ENCODE results near the gene ACTRT2.

Gene ACTRT2

DNA sequence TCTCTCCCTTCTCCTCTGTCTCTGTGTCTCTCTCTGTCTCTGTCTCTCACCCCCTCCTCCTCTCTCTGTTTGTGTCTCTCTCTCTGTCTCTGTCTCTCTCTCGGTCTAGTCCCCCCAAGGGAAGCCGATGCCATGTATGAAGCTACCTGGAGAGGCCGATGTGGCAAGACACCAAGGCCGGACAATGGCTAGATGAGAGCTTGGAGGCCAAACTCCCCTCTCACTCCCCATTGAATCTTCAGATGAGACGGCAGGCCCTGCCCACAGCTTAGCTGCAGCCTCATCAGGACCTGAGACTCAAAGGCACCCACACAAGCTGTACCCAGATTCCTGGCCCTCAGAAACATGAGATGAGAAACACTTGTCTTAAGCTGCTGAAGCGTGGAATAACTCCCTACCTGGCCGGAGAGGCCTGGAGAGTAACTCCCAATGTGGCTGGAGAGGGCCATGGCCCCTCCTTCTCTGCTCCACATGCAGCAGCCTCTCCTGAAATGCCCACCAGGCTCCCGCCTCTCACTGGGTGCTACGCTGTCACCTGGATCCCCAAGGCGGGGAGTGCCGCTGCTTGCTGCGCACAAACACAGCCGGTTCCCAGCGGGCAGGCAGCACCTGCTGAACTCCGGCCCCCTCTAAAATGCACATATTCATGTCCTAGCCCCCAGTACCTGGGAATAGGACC lies 7.8 kb upstream of the ACTRT2 start:
- TF ChIP-seq ISL1 (CRISPR knock-in tag; IDR thresholded peaks at IDR 0.05) (no peak), ZNF8 (CRISPR knock-in tag; IDR thresholded peaks at IDR 0.05) (no peak), TOX (CRISPR knock-in tag; IDR thresholded peaks at IDR 0.05; ENCODE audit: borderline replicate concordance) (no peak), GLIS3 (CRISPR knock-in tag; IDR thresholded peaks at IDR 0.05) (no peak), POU6F1 (CRISPR knock-in tag; IDR thresholded peaks at IDR 0.05; ENCODE audit: borderline replicate concordance, low read depth) (no peak), ZNF565 (CRISPR knock-in tag; conservative IDR thresholded peaks at IDR 0.05; ENCODE audit: low read depth) (no peak), PPARA (CRISPR knock-in tag; IDR thresholded peaks at IDR 0.05; ENCODE audit: borderline replicate concordance) (no peak), PATZ1 (CRISPR knock-in tag; IDR thresholded peaks at IDR 0.05; ENCODE audit: borderline replicate concordance) (no peak), ZNF70 (CRISPR knock-in tag; IDR thresholded peaks at IDR 0.05) (no peak), SNAI2 (CRISPR knock-in tag; IDR thresholded peaks at IDR 0.05) (no peak), ARNTL (CRISPR knock-in tag; IDR thresholded peaks at IDR 0.05; ENCODE audit: borderline replicate concordance, low read depth) (no peak), CSRNP3 (CRISPR knock-in tag; IDR thresholded peaks at IDR 0.05) (no peak), CSDC2 (CRISPR knock-in tag; IDR thresholded peaks at IDR 0.05) (no peak), TCF4 (CRISPR knock-in tag; IDR thresholded peaks at IDR 0.05; ENCODE audit: borderline replicate concordance) (no peak), ZFP30 (CRISPR knock-in tag; IDR thresholded peaks at IDR 0.05) (no peak)
- TF ChIP-seq, protein P1, sequence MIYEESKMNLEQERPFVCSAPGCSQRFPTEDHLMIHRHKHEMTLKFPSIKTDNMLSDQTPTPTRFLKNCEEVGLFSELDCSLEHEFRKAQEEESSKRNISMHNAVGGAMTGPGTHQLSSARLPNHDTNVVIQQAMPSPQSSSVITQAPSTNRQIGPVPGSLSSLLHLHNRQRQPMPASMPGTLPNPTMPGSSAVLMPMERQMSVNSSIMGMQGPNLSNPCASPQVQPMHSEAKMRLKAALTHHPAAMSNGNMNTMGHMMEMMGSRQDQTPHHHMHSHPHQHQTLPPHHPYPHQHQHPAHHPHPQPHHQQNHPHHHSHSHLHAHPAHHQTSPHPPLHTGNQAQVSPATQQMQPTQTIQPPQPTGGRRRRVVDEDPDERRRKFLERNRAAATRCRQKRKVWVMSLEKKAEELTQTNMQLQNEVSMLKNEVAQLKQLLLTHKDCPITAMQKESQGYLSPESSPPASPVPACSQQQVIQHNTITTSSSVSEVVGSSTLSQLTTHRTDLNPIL (CRISPR knock-in tag; IDR thresholded peaks at IDR 0.05; ENCODE audit: low read depth) = no peak
- no peak for ATAC-seq

DNA sequence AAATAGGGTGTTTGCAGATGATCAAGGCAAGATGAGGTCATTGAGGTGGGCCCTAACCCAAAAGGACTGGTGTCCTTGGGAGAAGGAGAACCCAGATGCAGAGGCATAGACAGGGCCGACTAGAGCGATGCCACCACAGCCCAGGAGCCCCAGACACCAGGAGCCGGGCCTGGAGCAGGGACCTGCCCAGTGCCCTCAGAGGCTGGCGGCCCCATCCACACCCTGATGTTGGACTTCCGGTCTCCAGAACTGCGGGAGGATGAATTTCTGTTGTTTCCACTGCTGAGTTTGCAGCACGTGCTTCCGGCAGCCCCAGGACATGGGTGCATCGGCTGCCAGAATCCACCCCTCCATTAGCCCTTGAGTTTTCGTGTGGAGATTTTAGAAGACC lies 7.2 kb upstream of the ACTRT2 start:
- ATAC-seq = no peak
- no peak for TF ChIP-seq TOX (CRISPR knock-in tag; IDR thresholded peaks at IDR 0.05; ENCODE audit: borderline replicate concordance)
- TF ChIP-seq CSRNP3 (CRISPR knock-in tag; IDR thresholded peaks at IDR 0.05) = no peak
- TF ChIP-seq RARB (CRISPR knock-in tag; IDR thresholded peaks at IDR 0.05) = no peak
- TF ChIP-seq SNAI2 (CRISPR knock-in tag; IDR thresholded peaks at IDR 0.05) = no peak
- no peak for TF ChIP-seq TCF4 (CRISPR knock-in tag; IDR thresholded peaks at IDR 0.05; ENCODE audit: borderline replicate concordance)
- no peak for TF ChIP-seq ISL1 (CRISPR knock-in tag; IDR thresholded peaks at IDR 0.05)
- TF ChIP-seq ZNF8 (CRISPR knock-in tag; IDR thresholded peaks at IDR 0.05) = no peak
- TF ChIP-seq OSR1 (CRISPR knock-in tag; IDR thresholded peaks at IDR 0.05) = no peak

DNA sequence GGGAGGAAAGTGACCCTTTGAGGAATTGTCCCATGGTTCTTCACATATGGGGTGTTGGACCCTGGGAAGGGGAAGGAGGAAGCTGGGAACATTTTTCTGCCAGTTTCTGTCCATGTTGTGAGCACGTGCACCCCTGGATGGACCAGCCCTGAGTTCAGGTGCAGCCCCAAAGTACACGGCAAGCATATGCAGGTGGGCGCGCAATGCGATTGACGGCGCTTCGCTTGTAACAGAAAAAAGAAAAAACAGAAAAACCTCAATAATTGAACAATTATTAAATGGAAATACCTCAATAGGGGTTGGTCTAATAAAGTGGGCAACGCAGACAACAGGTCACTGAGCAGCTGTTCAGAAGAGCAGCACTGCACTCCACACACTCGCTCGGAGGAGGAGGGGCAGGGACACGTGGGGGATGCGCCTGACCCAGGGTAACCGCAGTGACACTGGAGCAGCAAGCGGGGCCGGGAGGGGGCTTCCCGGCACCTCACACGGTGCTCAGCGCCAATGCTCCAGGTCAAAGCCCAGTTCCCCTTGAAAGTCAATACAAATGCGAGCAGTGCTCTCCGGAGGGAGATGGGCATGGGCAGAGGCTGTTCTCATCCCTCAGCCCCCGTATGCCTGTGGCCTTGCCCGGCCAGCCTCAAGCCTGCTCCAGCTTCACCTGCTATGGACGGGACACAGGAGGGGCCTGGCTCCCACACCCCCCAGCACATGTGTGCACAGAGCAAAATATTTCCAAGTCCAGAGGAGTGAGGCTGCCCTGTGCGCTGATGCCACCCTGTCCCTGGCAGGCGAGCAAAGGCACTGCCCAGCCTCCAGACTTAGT lies 6.6 kb upstream of the ACTRT2 start:
- no peak for TF ChIP-seq ZFP3 (CRISPR knock-in tag; IDR thresholded peaks at IDR 0.05)
- TF ChIP-seq GLIS3 (CRISPR knock-in tag; IDR thresholded peaks at IDR 0.05) = no peak
- no peak for TF ChIP-seq ZNF565 (CRISPR knock-in tag; conservative IDR thresholded peaks at IDR 0.05; ENCODE audit: low read depth)
- TF ChIP-seq ZNF8 (CRISPR knock-in tag; IDR thresholded peaks at IDR 0.05) = no peak
- TF ChIP-seq PATZ1 (CRISPR knock-in tag; IDR thresholded peaks at IDR 0.05; ENCODE audit: borderline replicate concordance) = no peak
- no peak for TF ChIP-seq CSRNP3 (CRISPR knock-in tag; IDR thresholded peaks at IDR 0.05)
- TF ChIP-seq ISL1 (CRISPR knock-in tag; IDR thresholded peaks at IDR 0.05) = no peak
- TF ChIP-seq ZFP30 (CRISPR knock-in tag; IDR thresholded peaks at IDR 0.05) = no peak
- TF ChIP-seq PPARA (CRISPR knock-in tag; IDR thresholded peaks at IDR 0.05; ENCODE audit: borderline replicate concordance) = no peak
- TF ChIP-seq, protein P1 (CRISPR knock-in tag; IDR thresholded peaks at IDR 0.05; ENCODE audit: low read depth) = no peak
- no peak for TF ChIP-seq TCF4 (CRISPR knock-in tag; IDR thresholded peaks at IDR 0.05; ENCODE audit: borderline replicate concordance)
- no peak for TF ChIP-seq ZC3H10 (CRISPR knock-in tag; IDR thresholded peaks at IDR 0.05)
- no peak for TF ChIP-seq CSDC2 (CRISPR knock-in tag; IDR thresholded peaks at IDR 0.05)
- TF ChIP-seq BACH2 (CRISPR knock-in tag; IDR thresholded peaks at IDR 0.05; ENCODE audit: borderline replicate concordance) = no peak
- TF ChIP-seq ZNF70 (CRISPR knock-in tag; IDR thresholded peaks at IDR 0.05) = no peak
- no peak for ATAC-seq

Data from SK-N-SH treated with all-trans-retinoic acid at 6 μM for 48 hours (cell line).